SK-N-SH (cell line): Measurements from ENCODE around the gene STK32C. TPM values are rescaled to one million over a fixed set of nuclear protein-coding genes. Genes with fewer than 3 reads are reported as not detected.

ENCODE experiments used
- CTCF ChIA-PET: fragments of 300-600, 350-600 bp; formaldehyde crosslinking; extraction: SDS; loops from one replicate; lab custom pipeline; 2021; lab: Yijun Ruan, JAX
- POLR2A ChIA-PET: fragments of 350-600 bp; sonication (Branson Sonifier 250); formaldehyde crosslinking; extraction: SDS; loops from one replicate; lab custom pipeline; 2020; ENCODE audit warnings: antibody characterized with exemption, inconsistent platforms; lab: Yijun Ruan, JAX
- DNase-seq: peaks from one replicate; pipeline ENCODE4 v3.0.0; 2012
- H2AFZ ChIP-seq: fragments of 200-600 bp; sonication (generic); 2 replicates; pipeline ENCODE4 v1.8.1; 2016; ENCODE audit warnings: antibody characterized with exemption, mild to moderate bottlenecking, low read depth
- H3F3A ChIP-seq: fragments of 200-600 bp; sonication (generic); replicated peaks from 2 replicates; pipeline ENCODE3; 2016; ENCODE audit warnings: antibody characterized with exemption, mild to moderate bottlenecking; ENCODE audit not compliant: insufficient read depth
- H3K27ac ChIP-seq, 2 experiments: fragments of 200-500 bp in 1 of 2; fragments of 200-600 bp in 1 of 2; sonication (Bioruptor generic) in 1 of 2; sonication (generic), shearing (Covaris generic) in 1 of 2; 2 replicates each; pipeline versions ENCODE4 v1.5.1 to v1.6.1; 2014 to 2016; ENCODE audit warnings: low read depth in 2 of 2, inconsistent platforms in 1 of 2, low read length in 1 of 2, mild to moderate bottlenecking in 1 of 2, mixed read lengths in 1 of 2
- H3K27me3 ChIP-seq: fragments of 200-600 bp; sonication (generic), shearing (Covaris generic); 2 replicates; pipeline ENCODE4 v1.6.1; 2016; ENCODE audit warnings: mixed run types; ENCODE audit not compliant: insufficient read depth
- H3K36me3 ChIP-seq, 2 experiments: fragments of 200-500 bp in 1 of 2; fragments of 200-600 bp in 1 of 2; sonication (Bioruptor generic) in 1 of 2; sonication (generic) in 1 of 2; replicated peaks in 1 of 2; 2 replicates each; pipeline versions ENCODE3 to v1.5.1; 2014 to 2016; ENCODE audit warnings: low read length in 1 of 2, mild to moderate bottlenecking in 1 of 2; ENCODE audit not compliant: insufficient read depth in 2 of 2, control insufficient read depth in 1 of 2
- H3K4me1 ChIP-seq, 2 experiments: fragments of 200-500 bp in 1 of 2; fragments of 200-600 bp in 1 of 2; sonication (Bioruptor generic) in 1 of 2; sonication (generic), shearing (Covaris generic) in 1 of 2; 2 replicates each; pipeline versions ENCODE4 v1.5.1 to v1.6.1; 2014 to 2016; ENCODE audit warnings: low read depth in 1 of 2, low read length in 1 of 2, mixed run types in 1 of 2; ENCODE audit not compliant: insufficient read depth in 2 of 2, control insufficient read depth in 1 of 2
- H3K4me2 ChIP-seq: fragments of 200-600 bp; sonication (generic), shearing (Covaris generic); 2 replicates; pipeline ENCODE4 v1.6.1; 2017; ENCODE audit warnings: mixed run types
- H3K4me3 ChIP-seq, 2 experiments: fragments of 200-500 bp in 1 of 2; fragments of 200-600 bp in 1 of 2; sonication (Bioruptor generic) in 1 of 2; sonication (generic), shearing (Covaris generic) in 1 of 2; 2 replicates each; pipeline versions ENCODE4 v1.5.1 to v1.8.1; 2014 to 2016; ENCODE audit warnings: low read depth in 2 of 2, inconsistent platforms in 1 of 2, low read length in 1 of 2, mild to moderate bottlenecking in 1 of 2, mixed read lengths in 1 of 2, moderate library complexity in 1 of 2
- H3K79me2 ChIP-seq: fragments of 200-600 bp; sonication (generic); 2 replicates; pipeline ENCODE4 v1.8.1; 2017; ENCODE audit warnings: mild to moderate bottlenecking; ENCODE audit not compliant: insufficient read depth
- H3K9ac ChIP-seq: fragments of 200-600 bp; sonication (generic); 2 replicates; pipeline ENCODE4 v1.6.1; 2017; ENCODE audit warnings: mixed run types
- H3K9me2 ChIP-seq: fragments of 200-600 bp; sonication (generic); 2 replicates; pipeline ENCODE4 v1.6.1; 2017; ENCODE audit warnings: mixed run types
- H3K9me3 ChIP-seq: fragments of 200-600 bp; sonication (generic); 2 replicates; pipeline ENCODE4 v1.6.1; 2017; ENCODE audit warnings: mixed run types, mild to moderate bottlenecking, moderate library complexity
- H4K20me1 ChIP-seq: fragments of 200-600 bp; sonication (generic); 2 replicates; pipeline ENCODE4 v1.6.1; 2017; ENCODE audit warnings: mild to moderate bottlenecking, mixed run types; ENCODE audit not compliant: insufficient read depth
- FOSL2 ChIP-seq: IDR thresholded peaks from 2 replicates; pipeline ENCODE4 v1.4.0; 2012; ENCODE audit warnings: low read depth, mild to moderate bottlenecking, moderate library complexity, borderline replicate concordance
- GABPA ChIP-seq: IDR thresholded peaks from 2 replicates; pipeline ENCODE4 v1.4.0; 2012; ENCODE audit warnings: low read depth, mild to moderate bottlenecking
- GATA2 ChIP-seq: sonication (generic); formaldehyde crosslinking; IDR thresholded peaks from 2 replicates; pipeline ENCODE4 v1.5.0; 2020; ENCODE audit warnings: mild to moderate bottlenecking, missing genetic modification reagents
- IRF3 ChIP-seq: fragments of 150-350 bp; IDR thresholded peaks from 2 replicates; pipeline ENCODE4 v1.6.1; 2016; ENCODE audit warnings: mild to moderate bottlenecking, low read depth, low read length
- JUND ChIP-seq: IDR thresholded peaks from 2 replicates; pipeline ENCODE4 v1.4.0; 2012
- MEF2A ChIP-seq: IDR thresholded peaks from 2 replicates; pipeline ENCODE4 v1.4.0; 2012; ENCODE audit warnings: low read depth, borderline replicate concordance
- MXI1 ChIP-seq: IDR thresholded peaks from 2 replicates; pipeline ENCODE4 v1.6.1; 2012; ENCODE audit warnings: mild to moderate bottlenecking, low read depth, low read length, improper control_type of control experiment
- RCOR1 ChIP-seq: fragments of 150-350 bp; IDR thresholded peaks from 2 replicates; pipeline ENCODE4 v1.6.1; 2017; ENCODE audit warnings: antibody characterized with exemption, low read length
- RFX5 ChIP-seq: IDR thresholded peaks from 2 replicates; pipeline ENCODE4 v1.6.1; 2012; ENCODE audit warnings: mild to moderate bottlenecking, improper control_type of control experiment, low read length
- RXRA ChIP-seq: IDR thresholded peaks from 2 replicates; pipeline ENCODE4 v1.4.0; 2012; ENCODE audit warnings: low read depth, mild to moderate bottlenecking, borderline replicate concordance
- SMC3 ChIP-seq: IDR thresholded peaks from 2 replicates; pipeline ENCODE4 v1.6.1; 2012; ENCODE audit warnings: low read depth, low read length, improper control_type of control experiment
- TAF1 ChIP-seq: IDR thresholded peaks from 2 replicates; pipeline ENCODE4 v1.6.1; 2012; ENCODE audit warnings: low read depth, mild to moderate bottlenecking, low read length, moderate library complexity, borderline replicate concordance
- TCF12 ChIP-seq: IDR thresholded peaks from 2 replicates; pipeline ENCODE4 v1.4.0; 2012
- USF1 ChIP-seq: IDR thresholded peaks from 2 replicates; pipeline ENCODE4 v1.4.0; 2012; ENCODE audit warnings: low read depth, borderline replicate concordance
- YY1 ChIP-seq: IDR thresholded peaks from 2 replicates; pipeline ENCODE4 v1.4.0; 2012; ENCODE audit warnings: low read depth, mild to moderate bottlenecking
- WGBS: methylation state at CpG from one replicate; pipeline ENCODE4 v1.1.6; 2017; ENCODE audit warnings: low lambda C conversion rate; 5-methylcytosine and 5-hydroxymethylcytosine counted together
- polyA plus RNA-seq, 3 experiments: library from polyadenylated mRNA; depleted of rRNA; stranded (reverse); fragments of >200 nt; gene quantifications; 2 replicates each; pipeline ENCODE4 v1.2.3, GENCODE V29; 2012
- TF ChIP-seq, protein P1 (sequence below): IDR thresholded peaks from 2 replicates; pipeline ENCODE4 v1.6.1; 2012; ENCODE audit warnings: mild to moderate bottlenecking, low read depth, low read length, moderate library complexity
- TF ChIP-seq, protein P2 (sequence below): IDR thresholded peaks from 2 replicates; pipeline ENCODE4 v1.4.0; 2012; ENCODE audit warnings: low read depth, borderline replicate concordance

The STK32C gene
- polyA plus RNA-seq, 1 of the 3 experiments (the other 2 are of a cell fraction), result 27.8 TPM

DNA sequence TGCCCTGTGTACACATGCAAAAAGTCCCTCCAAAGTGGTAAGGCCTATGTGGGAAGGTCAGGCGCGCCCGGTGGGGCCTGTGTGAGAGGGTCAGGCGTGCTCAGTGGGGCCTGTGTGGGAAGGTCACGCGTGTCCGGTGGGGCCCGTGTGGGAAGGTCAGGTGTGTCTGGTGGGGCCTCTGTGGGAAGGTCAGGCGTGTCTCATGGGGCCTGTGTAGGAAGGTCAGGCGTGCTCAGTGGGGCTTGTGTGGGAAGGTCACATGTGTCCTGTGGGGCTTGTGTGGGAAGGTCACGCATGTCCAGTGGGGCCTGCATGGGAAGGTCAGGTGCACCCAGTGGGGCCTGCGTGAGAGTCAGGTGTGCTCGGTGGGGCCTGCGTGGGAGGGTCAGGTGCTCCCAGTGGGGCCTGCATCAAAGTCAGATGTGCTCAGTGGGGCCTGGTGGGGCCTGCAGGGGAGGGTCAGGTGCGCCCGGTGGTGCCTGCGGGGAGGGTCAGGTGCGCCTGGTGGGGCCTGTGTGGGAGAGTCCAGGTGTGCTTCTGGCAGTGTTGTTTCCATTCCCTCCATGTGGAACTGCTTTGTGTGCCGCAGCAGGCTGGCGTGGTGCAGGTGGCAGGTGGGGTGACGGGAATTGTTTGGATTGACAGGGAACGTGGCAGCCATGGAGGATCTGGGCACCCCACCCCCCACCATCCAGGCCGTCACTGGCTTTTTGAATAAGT lies 39.6 kb upstream of the STK32C start:
- ChIA-PET POLR2A (no interaction called here), CTCF (interaction anchor here (0.9 to 4.8 kb wide), 2 partner anchors 14 to 123 kb away, joined by 3 to 30 read pairs; no protein-coding TSS in a partner anchor)
- Histone ChIP-seq H3K4me2 (no peak overlapping the region), H2AFZ (no peak overlapping the region), H3K79me2 (no peaks in the 10 kb centered on the region), H3F3A (no peaks in the 10 kb centered on the region), H4K20me1 (no peaks in the 10 kb centered on the region), H3K27me3 (no peaks in the 10 kb centered on the region), H3K36me3 (peaks cover 15 to 31% of the 10 kb centered on the region in 2 experiments), H3K9ac (no peak overlapping the region), H3K4me3 (no peak overlapping the region), H3K4me1 (no peaks in the 10 kb centered on the region), H3K9me3 (no peaks in the 10 kb centered on the region), H3K27ac (no peak overlapping the region), H3K9me2 (no peaks in the 10 kb centered on the region)
- no peak for TF ChIP-seq FOSL2
- TF ChIP-seq GABPA, result no peak
- no peak for TF ChIP-seq MEF2A
- no peak for TF ChIP-seq SMC3
- TF ChIP-seq, protein P1, sequence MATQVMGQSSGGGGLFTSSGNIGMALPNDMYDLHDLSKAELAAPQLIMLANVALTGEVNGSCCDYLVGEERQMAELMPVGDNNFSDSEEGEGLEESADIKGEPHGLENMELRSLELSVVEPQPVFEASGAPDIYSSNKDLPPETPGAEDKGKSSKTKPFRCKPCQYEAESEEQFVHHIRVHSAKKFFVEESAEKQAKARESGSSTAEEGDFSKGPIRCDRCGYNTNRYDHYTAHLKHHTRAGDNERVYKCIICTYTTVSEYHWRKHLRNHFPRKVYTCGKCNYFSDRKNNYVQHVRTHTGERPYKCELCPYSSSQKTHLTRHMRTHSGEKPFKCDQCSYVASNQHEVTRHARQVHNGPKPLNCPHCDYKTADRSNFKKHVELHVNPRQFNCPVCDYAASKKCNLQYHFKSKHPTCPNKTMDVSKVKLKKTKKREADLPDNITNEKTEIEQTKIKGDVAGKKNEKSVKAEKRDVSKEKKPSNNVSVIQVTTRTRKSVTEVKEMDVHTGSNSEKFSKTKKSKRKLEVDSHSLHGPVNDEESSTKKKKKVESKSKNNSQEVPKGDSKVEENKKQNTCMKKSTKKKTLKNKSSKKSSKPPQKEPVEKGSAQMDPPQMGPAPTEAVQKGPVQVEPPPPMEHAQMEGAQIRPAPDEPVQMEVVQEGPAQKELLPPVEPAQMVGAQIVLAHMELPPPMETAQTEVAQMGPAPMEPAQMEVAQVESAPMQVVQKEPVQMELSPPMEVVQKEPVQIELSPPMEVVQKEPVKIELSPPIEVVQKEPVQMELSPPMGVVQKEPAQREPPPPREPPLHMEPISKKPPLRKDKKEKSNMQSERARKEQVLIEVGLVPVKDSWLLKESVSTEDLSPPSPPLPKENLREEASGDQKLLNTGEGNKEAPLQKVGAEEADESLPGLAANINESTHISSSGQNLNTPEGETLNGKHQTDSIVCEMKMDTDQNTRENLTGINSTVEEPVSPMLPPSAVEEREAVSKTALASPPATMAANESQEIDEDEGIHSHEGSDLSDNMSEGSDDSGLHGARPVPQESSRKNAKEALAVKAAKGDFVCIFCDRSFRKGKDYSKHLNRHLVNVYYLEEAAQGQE, result no peak
- TF ChIP-seq GATA2 (CRISPR knock-in tag), result no peak
- no peak for TF ChIP-seq USF1
- no peak for TF ChIP-seq JUND
- TF ChIP-seq YY1, result no peak
- no peak for DNase-seq
- 94% methylated on average over 14 of the region's 23 CpGs for WGBS

- Histone ChIP-seq H3K79me2 (no peaks in the 10 kb centered on the region), H4K20me1 (no peaks in the 10 kb centered on the region), H3K27ac (no peak overlapping the region), H3K4me2 (no peak overlapping the region), H3K36me3 (peaks cover 16 to 36% of the 10 kb centered on the region in 2 experiments), H3K4me3 (no peak overlapping the region), H2AFZ (no peak overlapping the region), H3K9me2 (no peaks in the 10 kb centered on the region), H3F3A (no peaks in the 10 kb centered on the region), H3K9ac (no peak overlapping the region), H3K27me3 (no peaks in the 10 kb centered on the region), H3K9me3 (no peaks in the 10 kb centered on the region), H3K4me1 (no peaks in the 10 kb centered on the region)
- ChIA-PET POLR2A (no interaction called here), CTCF (no interaction called here)
- DNase-seq, result no peak
- 91% methylated on average over 9 of the region's 9 CpGs for WGBS
- no peak for TF ChIP-seq TAF1
- TF ChIP-seq TCF12, result no peak
- no peak for TF ChIP-seq IRF3
- TF ChIP-seq GATA2 (CRISPR knock-in tag), result no peak
- no peak for TF ChIP-seq MXI1
- TF ChIP-seq RCOR1, result no peak
- no peak for TF ChIP-seq RXRA
- no peak for TF ChIP-seq RFX5
- TF ChIP-seq, protein P2, sequence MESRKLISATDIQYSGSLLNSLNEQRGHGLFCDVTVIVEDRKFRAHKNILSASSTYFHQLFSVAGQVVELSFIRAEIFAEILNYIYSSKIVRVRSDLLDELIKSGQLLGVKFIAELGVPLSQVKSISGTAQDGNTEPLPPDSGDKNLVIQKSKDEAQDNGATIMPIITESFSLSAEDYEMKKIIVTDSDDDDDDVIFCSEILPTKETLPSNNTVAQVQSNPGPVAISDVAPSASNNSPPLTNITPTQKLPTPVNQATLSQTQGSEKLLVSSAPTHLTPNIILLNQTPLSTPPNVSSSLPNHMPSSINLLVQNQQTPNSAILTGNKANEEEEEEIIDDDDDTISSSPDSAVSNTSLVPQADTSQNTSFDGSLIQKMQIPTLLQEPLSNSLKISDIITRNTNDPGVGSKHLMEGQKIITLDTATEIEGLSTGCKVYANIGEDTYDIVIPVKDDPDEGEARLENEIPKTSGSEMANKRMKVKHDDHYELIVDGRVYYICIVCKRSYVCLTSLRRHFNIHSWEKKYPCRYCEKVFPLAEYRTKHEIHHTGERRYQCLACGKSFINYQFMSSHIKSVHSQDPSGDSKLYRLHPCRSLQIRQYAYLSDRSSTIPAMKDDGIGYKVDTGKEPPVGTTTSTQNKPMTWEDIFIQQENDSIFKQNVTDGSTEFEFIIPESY, result no peak
- no peak for TF ChIP-seq MEF2A
- TF ChIP-seq, all 33 proteins: peak for 0
Measured at GRCh38 chr10:132346806-132347205, 39.1 kb upstream of the STK32C start.
